Epithelial cell of esophagus (primary cell): Measurements from ENCODE around the gene CAPZB.

Experiments used
- DNase-seq: peaks from one replicate; pipeline ENCODE4 v3.0.0; 2010; ENCODE audit warnings: low read depth
- H3K4me3 ChIP-seq: 2 replicates; pipeline ENCODE4 v1.5.1; 2011; ENCODE audit warnings: mild to moderate bottlenecking, low read length, control low read depth
- CTCF ChIP-seq: IDR thresholded peaks from 2 replicates; pipeline ENCODE4 v1.5.1; 2011; ENCODE audit warnings: low read depth, mild to moderate bottlenecking, low read length, control low read depth, inconsistent platforms; ENCODE audit not compliant: insufficient read depth; ENCODE audit errors: missing control alignments

Gene CAPZB

GRCh38 chr1:19348441-19349198 is 136.7 kb downstream of the CAPZB start:
- no peak for TF ChIP-seq CTCF
- no peak for DNase-seq
- H3K4me3 ChIP-seq: no peak overlapping the region

GRCh38 chr1:19347533-19348172 is 137.7 kb downstream of the CAPZB start:
- TF ChIP-seq CTCF: no peak
- no peak for DNase-seq
- no peak overlapping the region for H3K4me3 ChIP-seq

GRCh38 chr1:19346026-19346425 is 139.3 kb downstream of the CAPZB start:
- no peak overlapping the region for H3K4me3 ChIP-seq
- DNase-seq: no peak
- no peak for TF ChIP-seq CTCF

GRCh38 chr1:19345391-19345790 is 139.9 kb downstream of the CAPZB start:
- DNase-seq: no peak
- H3K4me3 ChIP-seq: no peak overlapping the region
- TF ChIP-seq CTCF: no peak

GRCh38 chr1:19344831-19345230 is 140.5 kb downstream of the CAPZB start:
- no peak for DNase-seq
- no peak for TF ChIP-seq CTCF

GRCh38 chr1:19344372-19344810 is 140.9 kb downstream of the CAPZB start:
- peak; percentile 90 for TF ChIP-seq CTCF
- DNase-seq: peak; percentile 39
- no peak overlapping the region for H3K4me3 ChIP-seq

More at GRCh38 chr1:19344831-19345230, 140.5 kb downstream of the CAPZB start:
- no peak overlapping the region for H3K4me3 ChIP-seq
